ENCODE measurements around the gene A3GALT2. TPM values are rescaled to one million over a fixed set of nuclear protein-coding genes. Genes with fewer than 3 reads are reported as not detected.

A3GALT2 gene
- polyA plus RNA-seq, 1 of the 3 experiments (the other 2 are of a cell fraction), result 0.07 TPM

- TF ChIP-seq YY1 (IDR thresholded peaks at IDR 0.05; ENCODE audit: low read depth) (no peak), JUND (IDR thresholded peaks at IDR 0.05) (no peak), MXI1 (IDR thresholded peaks at IDR 0.05; ENCODE audit: low read depth, low read length) (no peak), MEF2A (IDR thresholded peaks at IDR 0.05; ENCODE audit: borderline replicate concordance, low read depth) (no peak), GABPA (IDR thresholded peaks at IDR 0.05; ENCODE audit: low read depth) (no peak), SIN3A (IDR thresholded peaks at IDR 0.05; ENCODE audit: borderline replicate concordance, low read depth, low read length) (no peak), EZH2phosphoT487 (IDR thresholded peaks at IDR 0.05; ENCODE audit: borderline replicate concordance, low read depth) (no peak)
Measured at GRCh38 chr1:33326785-33327184, 5.9 kb upstream of the A3GALT2 start (continued).

- no peak overlapping the region for H3K4me2 ChIP-seq
- H3K9me2 ChIP-seq, result no peaks in the 10 kb centered on the region
- H3K27me3 ChIP-seq (ENCODE audit: insufficient read depth), result no peaks in the 10 kb centered on the region
- no peaks in the 10 kb centered on the region for H3K9me3 ChIP-seq
- ChIA-PET POLR2A (no interaction called here), CTCF (interaction anchor here (2.3 kb wide), 1 partner anchor 26 kb away, joined by 7 read pairs; no protein-coding TSS in a partner anchor)
- H3F3A ChIP-seq (replicated peaks; ENCODE audit: insufficient read depth), result peaks cover 53% of the 10 kb centered on the region
- no peak for DNase-seq
- no peak overlapping the region for H3K4me3 ChIP-seq (ENCODE audit: low read depth in 2 of 2, low read length in 1 of 2)
- WGBS (ENCODE audit: low lambda C conversion rate), result 92% methylated on average over 17 of the region's 22 CpGs
- H3K4me1 ChIP-seq (ENCODE audit: control insufficient read depth in 1 of 2, insufficient read depth in 2 of 2, low read depth in 1 of 2, low read length in 1 of 2), result peaks cover 2 to 12% of the 10 kb centered on the region in 2 experiments; a peak in 3 of 4 replicates
- H2AFZ ChIP-seq (ENCODE audit: low read depth), result no peak overlapping the region
- H3K27ac ChIP-seq (ENCODE audit: low read depth in 2 of 2, low read length in 1 of 2), result no peak overlapping the region; a peak in 1 of 4 replicates
- no peak overlapping the region for H3K9ac ChIP-seq
- peaks cover 78 to 80% of the 10 kb centered on the region in 2 experiments for H3K36me3 ChIP-seq (replicated peaks in 1 of 2; ENCODE audit: control insufficient read depth in 1 of 2, insufficient read depth in 2 of 2, low read length in 1 of 2)
- H3K79me2 ChIP-seq (ENCODE audit: insufficient read depth), result peaks cover 24% of the 10 kb centered on the region
- H4K20me1 ChIP-seq (ENCODE audit: insufficient read depth), result peaks cover 62% of the 10 kb centered on the region
- TF ChIP-seq PBX3 (IDR thresholded peaks at IDR 0.05) (no peak), NFIC (IDR thresholded peaks at IDR 0.05; ENCODE audit: borderline replicate concordance) (no peak), REST (IDR thresholded peaks at IDR 0.05; ENCODE audit: low read depth, low read length) (no peak), YY1 (IDR thresholded peaks at IDR 0.05; ENCODE audit: low read depth) (no peak), RCOR1 (IDR thresholded peaks at IDR 0.05; ENCODE audit: low read length) (no peak), EP300 (IDR thresholded peaks at IDR 0.05; ENCODE audit: borderline replicate concordance in 1 of 2, low read depth in 1 of 2, low read length in 1 of 2) (no peak), CTCF (IDR thresholded peaks at IDR 0.05) (no peak), GATA2 (CRISPR knock-in tag; IDR thresholded peaks at IDR 0.05) (no peak), TCF12 (IDR thresholded peaks at IDR 0.05) (no peak), RFX5 (IDR thresholded peaks at IDR 0.05; ENCODE audit: low read length) (no peak), GABPA (IDR thresholded peaks at IDR 0.05; ENCODE audit: low read depth) (no peak), SMC3 (IDR thresholded peaks at IDR 0.05; ENCODE audit: low read depth, low read length) (no peak), SIN3A (IDR thresholded peaks at IDR 0.05; ENCODE audit: borderline replicate concordance, low read depth, low read length) (no peak), MEF2A (IDR thresholded peaks at IDR 0.05; ENCODE audit: borderline replicate concordance, low read depth) (no peak), POLR2AphosphoS5 (IDR thresholded peaks at IDR 0.05; ENCODE audit: low read depth, low read length) (no peak)
- TF ChIP-seq, protein P1, sequence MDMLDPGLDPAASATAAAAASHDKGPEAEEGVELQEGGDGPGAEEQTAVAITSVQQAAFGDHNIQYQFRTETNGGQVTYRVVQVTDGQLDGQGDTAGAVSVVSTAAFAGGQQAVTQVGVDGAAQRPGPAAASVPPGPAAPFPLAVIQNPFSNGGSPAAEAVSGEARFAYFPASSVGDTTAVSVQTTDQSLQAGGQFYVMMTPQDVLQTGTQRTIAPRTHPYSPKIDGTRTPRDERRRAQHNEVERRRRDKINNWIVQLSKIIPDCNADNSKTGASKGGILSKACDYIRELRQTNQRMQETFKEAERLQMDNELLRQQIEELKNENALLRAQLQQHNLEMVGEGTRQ (IDR thresholded peaks at IDR 0.05; ENCODE audit: borderline replicate concordance, low read depth, low read length), result no peak
- TF ChIP-seq, protein P2, sequence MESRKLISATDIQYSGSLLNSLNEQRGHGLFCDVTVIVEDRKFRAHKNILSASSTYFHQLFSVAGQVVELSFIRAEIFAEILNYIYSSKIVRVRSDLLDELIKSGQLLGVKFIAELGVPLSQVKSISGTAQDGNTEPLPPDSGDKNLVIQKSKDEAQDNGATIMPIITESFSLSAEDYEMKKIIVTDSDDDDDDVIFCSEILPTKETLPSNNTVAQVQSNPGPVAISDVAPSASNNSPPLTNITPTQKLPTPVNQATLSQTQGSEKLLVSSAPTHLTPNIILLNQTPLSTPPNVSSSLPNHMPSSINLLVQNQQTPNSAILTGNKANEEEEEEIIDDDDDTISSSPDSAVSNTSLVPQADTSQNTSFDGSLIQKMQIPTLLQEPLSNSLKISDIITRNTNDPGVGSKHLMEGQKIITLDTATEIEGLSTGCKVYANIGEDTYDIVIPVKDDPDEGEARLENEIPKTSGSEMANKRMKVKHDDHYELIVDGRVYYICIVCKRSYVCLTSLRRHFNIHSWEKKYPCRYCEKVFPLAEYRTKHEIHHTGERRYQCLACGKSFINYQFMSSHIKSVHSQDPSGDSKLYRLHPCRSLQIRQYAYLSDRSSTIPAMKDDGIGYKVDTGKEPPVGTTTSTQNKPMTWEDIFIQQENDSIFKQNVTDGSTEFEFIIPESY (IDR thresholded peaks at IDR 0.05; ENCODE audit: borderline replicate concordance, low read depth), result no peak
Measured at GRCh38 chr1:33324677-33325575, 4.0 kb upstream of the A3GALT2 start.

All from SK-N-SH (cell line).